ENCODE data around the gene PCBP3. TPM values are rescaled to one million over a fixed set of nuclear protein-coding genes. Genes with fewer than 3 reads are reported as not detected.

PCBP3 gene
- total RNA-seq, 1 experiment from 2014 or later = not detected

- H3K27ac ChIP-seq (ENCODE audit: low read length) = no peak overlapping the region
- POLR2A ChIA-PET = no interaction called here
- no peaks in the 10 kb centered on the region for H3K9me3 ChIP-seq (ENCODE audit: control insufficient read depth, insufficient read depth, low read depth, low read length)
- no TSS peak for BruUV-seq (replicated peaks)
- intact Hi-C loops (cut with micrococcal nuclease; ENCODE audit: unreplicated experiment) = no loop called here
- no peak overlapping the region for H3K4me3 ChIP-seq (ENCODE audit: low read depth in 2 of 2, low read length in 2 of 2)
- DNase-seq (ENCODE audit: low read depth, low spot score) (no peak), ATAC-seq (no peak)
- peaks cover 7% of the 10 kb centered on the region for H3K27me3 ChIP-seq (ENCODE audit: control insufficient read depth, insufficient read depth, low read length)
- H3K4me1 ChIP-seq (ENCODE audit: control insufficient read depth, insufficient read depth, low read length) = no peaks in the 10 kb centered on the region
- in situ Hi-C loops (cut with HindIII; ENCODE audit: low pct_unique_long_range_greater_than_20kb, low sequenced_read_pairs) = no loop called here
- CTCF ChIA-PET = no interaction called here
- TF ChIP-seq REST (IDR thresholded peaks at IDR 0.05; ENCODE audit: insufficient read depth in 1 of 2, low read depth in 2 of 2, low read length in 1 of 2) (no peak), CTCF (IDR thresholded peaks at IDR 0.05) (no peak), SIN3A (IDR thresholded peaks at IDR 0.05; ENCODE audit: borderline replicate concordance, insufficient read depth, low read depth, low read length) (no peak), TCF7L2 (IDR thresholded peaks at IDR 0.05; ENCODE audit: low read depth, low read length) (no peak), POLR2AphosphoS5 (IDR thresholded peaks at IDR 0.05; ENCODE audit: low read depth, low read length) (no peak)
- no peaks in the 10 kb centered on the region for H3K36me3 ChIP-seq (ENCODE audit: control insufficient read depth, insufficient read depth, low read length)
Measured at GRCh38 chr21:45848331-45848730, 204.8 kb downstream of the PCBP3 start.

- CTCF ChIA-PET = no interaction called here
- BruUV-seq (replicated peaks) = no TSS peak
Measured at GRCh38 chr21:45848805-45849204, 205.3 kb downstream of the PCBP3 start.

More at GRCh38 chr21:45848805-45849204, 205.3 kb downstream of the PCBP3 start:
- no peaks in the 10 kb centered on the region for H3K9me3 ChIP-seq (ENCODE audit: control insufficient read depth, insufficient read depth, low read depth, low read length)
- no peaks in the 10 kb centered on the region for H3K4me1 ChIP-seq (ENCODE audit: control insufficient read depth, insufficient read depth, low read length)
- H3K4me3 ChIP-seq (ENCODE audit: low read depth in 2 of 2, low read length in 2 of 2) = no peak overlapping the region
- in situ Hi-C loops (cut with HindIII; ENCODE audit: low pct_unique_long_range_greater_than_20kb, low sequenced_read_pairs) (no loop called here), intact Hi-C loops (cut with micrococcal nuclease; ENCODE audit: unreplicated experiment) (no loop called here)
- no peak overlapping the region for H3K27ac ChIP-seq (ENCODE audit: low read length)
- H3K27me3 ChIP-seq (ENCODE audit: control insufficient read depth, insufficient read depth, low read length) = peaks cover 7% of the 10 kb centered on the region
- H3K36me3 ChIP-seq (ENCODE audit: control insufficient read depth, insufficient read depth, low read length) = no peaks in the 10 kb centered on the region
- no peak for TF ChIP-seq POLR2AphosphoS5 (IDR thresholded peaks at IDR 0.05; ENCODE audit: low read depth, low read length)
- TF ChIP-seq SIN3A (IDR thresholded peaks at IDR 0.05; ENCODE audit: borderline replicate concordance, insufficient read depth, low read depth, low read length) = no peak
- TF ChIP-seq REST (IDR thresholded peaks at IDR 0.05; ENCODE audit: insufficient read depth in 1 of 2, low read depth in 2 of 2, low read length in 1 of 2) = no peak
- ATAC-seq = no peak
- POLR2A ChIA-PET = no interaction called here
- no peak for DNase-seq (ENCODE audit: low read depth, low spot score)

All from Panc1 (cell line).